Fibroblast of villous mesenchyme (primary cell): ENCODE results near the gene RASGRF2. TPM values are rescaled to one million over a fixed set of nuclear protein-coding genes. Genes with fewer than 3 reads are reported as not detected.

Experiments used
- DNase-seq: peaks from one replicate; pipeline ENCODE4 v3.0.0-alpha.2; 2010; ENCODE audit warnings: low read depth
- H3K4me3 ChIP-seq: 2 replicates; pipeline ENCODE4 v1.5.1; 2011; ENCODE audit warnings: low read depth, mild to moderate bottlenecking, low read length
- total RNA-seq: library from RNA; depleted of rRNA; stranded (reverse); fragments of >200 nt; gene quantifications from 2 replicates; pipeline ENCODE4 v1.2.3, GENCODE V29; 2012
- TF ChIP-seq, protein P1 (sequence below): IDR thresholded peaks from 2 replicates; pipeline ENCODE4 v1.5.1; 2012; ENCODE audit warnings: low read depth, mild to moderate bottlenecking, low read length; ENCODE audit not compliant: insufficient read depth

Gene RASGRF2
- total RNA-seq, 1 donor: 3.9 TPM

DNA sequence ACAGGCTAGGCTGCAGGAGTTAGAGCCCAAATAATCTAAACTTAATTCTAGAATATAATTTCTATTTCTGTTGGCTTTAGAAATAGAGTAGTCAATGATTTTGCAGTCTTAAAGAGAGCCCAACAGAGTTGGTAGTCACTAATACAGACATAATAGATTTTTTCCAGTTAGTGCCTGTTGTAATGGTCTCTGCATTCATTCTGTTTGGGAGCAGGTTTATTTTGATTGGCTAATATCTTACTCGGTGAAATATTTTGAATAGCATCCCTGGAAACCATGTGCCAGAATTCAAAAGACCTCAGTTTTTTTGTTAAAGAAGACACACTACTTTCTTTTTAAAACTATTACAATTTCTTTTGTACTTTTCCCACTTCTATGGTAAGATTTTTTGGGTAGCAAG lies 107.2 kb downstream of the RASGRF2 start:
- no peak overlapping the region for H3K4me3 ChIP-seq
- TF ChIP-seq, protein P1, sequence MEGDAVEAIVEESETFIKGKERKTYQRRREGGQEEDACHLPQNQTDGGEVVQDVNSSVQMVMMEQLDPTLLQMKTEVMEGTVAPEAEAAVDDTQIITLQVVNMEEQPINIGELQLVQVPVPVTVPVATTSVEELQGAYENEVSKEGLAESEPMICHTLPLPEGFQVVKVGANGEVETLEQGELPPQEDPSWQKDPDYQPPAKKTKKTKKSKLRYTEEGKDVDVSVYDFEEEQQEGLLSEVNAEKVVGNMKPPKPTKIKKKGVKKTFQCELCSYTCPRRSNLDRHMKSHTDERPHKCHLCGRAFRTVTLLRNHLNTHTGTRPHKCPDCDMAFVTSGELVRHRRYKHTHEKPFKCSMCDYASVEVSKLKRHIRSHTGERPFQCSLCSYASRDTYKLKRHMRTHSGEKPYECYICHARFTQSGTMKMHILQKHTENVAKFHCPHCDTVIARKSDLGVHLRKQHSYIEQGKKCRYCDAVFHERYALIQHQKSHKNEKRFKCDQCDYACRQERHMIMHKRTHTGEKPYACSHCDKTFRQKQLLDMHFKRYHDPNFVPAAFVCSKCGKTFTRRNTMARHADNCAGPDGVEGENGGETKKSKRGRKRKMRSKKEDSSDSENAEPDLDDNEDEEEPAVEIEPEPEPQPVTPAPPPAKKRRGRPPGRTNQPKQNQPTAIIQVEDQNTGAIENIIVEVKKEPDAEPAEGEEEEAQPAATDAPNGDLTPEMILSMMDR: no peak
- DNase-seq: no peak

- peak; percentile 17 for DNase-seq
- TF ChIP-seq, protein P1: no peak
- no peak overlapping the region for H3K4me3 ChIP-seq
These were observed 107.9 kb downstream of the RASGRF2 start for GRCh38 chr5:81068063-81068462.

DNA sequence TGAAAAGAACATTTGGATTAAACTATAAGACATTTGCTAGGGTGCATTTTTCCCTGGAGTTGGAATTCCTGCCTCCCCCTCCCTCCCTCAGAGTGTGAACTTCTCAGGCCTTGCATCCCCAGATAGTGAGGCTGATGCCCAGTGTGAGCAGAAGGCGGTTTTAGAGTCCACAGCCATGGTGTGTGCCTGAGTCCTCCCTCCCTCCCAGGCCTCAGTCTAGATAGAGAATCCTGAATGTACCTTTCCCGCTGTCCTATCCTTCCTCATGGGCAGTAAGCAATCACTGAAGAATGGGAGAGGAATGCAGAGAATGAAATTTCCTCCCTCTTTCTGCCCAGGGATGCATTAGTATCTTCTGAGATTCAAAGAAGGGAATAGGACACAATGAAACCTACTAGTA lies 108.5 kb downstream of the RASGRF2 start:
- TF ChIP-seq, protein P1: no peak
- H3K4me3 ChIP-seq: no peak overlapping the region
- no peak for DNase-seq

GRCh38 chr5:81069990-81070389 lies 109.8 kb downstream of the RASGRF2 start:
- TF ChIP-seq, protein P1: no peak
- H3K4me3 ChIP-seq: no peak overlapping the region
- no peak for DNase-seq

DNA sequence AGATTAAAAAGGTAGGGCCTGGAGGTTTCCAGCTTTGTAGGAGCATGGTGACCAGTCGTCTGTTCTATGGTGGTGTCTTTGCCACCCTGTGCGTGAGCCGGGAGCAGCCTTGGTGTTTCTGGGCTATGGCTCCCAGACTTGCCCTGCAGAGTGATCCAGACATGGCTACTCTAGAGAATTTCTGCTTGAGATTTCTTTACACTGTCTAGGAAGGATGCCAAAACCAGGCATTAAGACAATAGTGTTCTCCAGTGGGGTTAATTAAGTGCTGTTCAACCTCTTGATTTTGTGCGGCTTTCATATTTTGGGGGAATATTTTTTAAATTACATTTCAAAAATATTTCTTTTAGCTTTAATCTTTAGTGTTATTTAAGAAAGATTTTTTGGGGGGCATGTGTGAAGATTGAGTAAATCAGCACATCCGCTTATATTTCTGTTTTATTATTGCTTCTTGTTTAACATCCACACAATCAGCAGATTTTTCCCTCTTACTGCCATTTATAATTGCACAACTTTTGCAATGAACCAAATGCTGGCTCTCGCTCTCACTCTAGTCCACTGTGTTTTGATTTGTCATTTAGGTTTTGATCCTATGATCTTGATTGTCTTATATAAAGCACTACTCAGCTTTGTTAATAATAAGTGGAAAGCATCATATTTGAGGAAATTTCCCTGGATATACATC lies 110.5 kb downstream of the RASGRF2 start:
- no peak for DNase-seq
- H3K4me3 ChIP-seq: no peak overlapping the region
- TF ChIP-seq, protein P1: no peak

- DNase-seq: no peak
- H3K4me3 ChIP-seq: no peak overlapping the region
- TF ChIP-seq, protein P1: no peak
These were observed 114.9 kb downstream of the RASGRF2 start for GRCh38 chr5:81075041-81075440.

GRCh38 chr5:81077105-81077504 lies 116.9 kb downstream of the RASGRF2 start:
- TF ChIP-seq, protein P1: no peak
- no peak overlapping the region for H3K4me3 ChIP-seq
- DNase-seq: no peak
